ENCODE results near the gene ANKH.

- TF ChIP-seq EZH2 (IDR thresholded peaks at IDR 0.05) (no peak), POLR2AphosphoS5 (IDR thresholded peaks at IDR 0.05; ENCODE audit: borderline replicate concordance, low read depth, low read length) (no peak), FOXP2 (optimal IDR thresholded peaks at IDR 0.05; ENCODE audit: control extremely low read depth, extremely low read length, insufficient read depth) (no peak)
Measured at GRCh38 chr5:14667290-14667689, 204.3 kb downstream of the ANKH start.

All from SK-N-MC (cell line).